ENCODE measurements around the gene RAD50.

GRCh38 chr5:132655821-132656773, 99.3 kb downstream of the RAD50 start:
- TF ChIP-seq CTCF (IDR thresholded peaks at IDR 0.05) (peak; percentile 27; the same call in 1 of the 2 replicates), EP300 (IDR thresholded peaks at IDR 0.05; ENCODE audit: borderline replicate concordance in 1 of 2, low read depth in 1 of 2, low read length in 1 of 2) (no peak), POLR2AphosphoS5 (IDR thresholded peaks at IDR 0.05; ENCODE audit: low read depth, low read length) (no peak), GABPA (IDR thresholded peaks at IDR 0.05; ENCODE audit: low read depth) (no peak), RAD21 (IDR thresholded peaks at IDR 0.05; ENCODE audit: low read length) (peak; percentile 22; the same call in 1 of the 2 replicates), RXRA (IDR thresholded peaks at IDR 0.05; ENCODE audit: borderline replicate concordance, low read depth) (no peak), EZH2phosphoT487 (IDR thresholded peaks at IDR 0.05; ENCODE audit: borderline replicate concordance, low read depth) (no peak), SIN3A (IDR thresholded peaks at IDR 0.05; ENCODE audit: borderline replicate concordance, low read depth, low read length) (no peak), FOXJ3 (CRISPR knock-in tag; IDR thresholded peaks at IDR 0.05) (no peak)
